GM19438 (cell line): ENCODE data around the gene VN1R5.
"Not testable (repeated sequence)": the region's sequence is repeated elsewhere in the genome, so short reads cannot be mapped to it uniquely, and the experiment has no call there.

Source experiments
- ATAC-seq: cut with Tn5 transposase; IDR thresholded peaks from one replicate; pipeline ENCODE4 v1.9.1; 2021; ENCODE audit warnings: low read depth; ENCODE audit not compliant: unreplicated experiment

Gene VN1R5

GRCh38 chr1:247270003-247270402 is 14.1 kb downstream of the VN1R5 start:
- ATAC-seq = no peak

- no peak for ATAC-seq
These were observed 17.1 kb downstream of the VN1R5 start for GRCh38 chr1:247273013-247273412.

- no peak for ATAC-seq
These were observed 18.9 kb downstream of the VN1R5 start for GRCh38 chr1:247274605-247275256.

GRCh38 chr1:247277191-247277590 is 21.3 kb downstream of the VN1R5 start:
- no peak for ATAC-seq

GRCh38 chr1:247281001-247281574 is 25.2 kb downstream of the VN1R5 start:
- no peak for ATAC-seq

GRCh38 chr1:247286134-247286670 is 30.3 kb downstream of the VN1R5 start:
- no peak for ATAC-seq

GRCh38 chr1:247287460-247287859 is 31.6 kb downstream of the VN1R5 start:
- ATAC-seq = no peak

GRCh38 chr1:247288341-247288740 is 32.5 kb downstream of the VN1R5 start:
- no peak for ATAC-seq

GRCh38 chr1:247289274-247289892 is 33.5 kb downstream of the VN1R5 start:
- ATAC-seq = not testable (repeated sequence)

GRCh38 chr1:247290576-247290975 is 34.7 kb downstream of the VN1R5 start:
- ATAC-seq = no peak

GRCh38 chr1:247291161-247291560 is 35.3 kb downstream of the VN1R5 start:
- no peak for ATAC-seq

GRCh38 chr1:247291833-247292561 is 36.1 kb downstream of the VN1R5 start:
- no peak for ATAC-seq

GRCh38 chr1:247293047-247293446 is 37.2 kb downstream of the VN1R5 start:
- no peak for ATAC-seq

- ATAC-seq = no peak
These were observed 38.4 kb downstream of the VN1R5 start for GRCh38 chr1:247294282-247294681.

GRCh38 chr1:247295274-247295684 is 39.4 kb downstream of the VN1R5 start:
- ATAC-seq = no peak

GRCh38 chr1:247295746-247296145 is 39.9 kb downstream of the VN1R5 start:
- ATAC-seq = no peak

- no peak for ATAC-seq
These were observed 40.8 kb downstream of the VN1R5 start for GRCh38 chr1:247296599-247297180.

- ATAC-seq = no peak
These were observed 41.6 kb downstream of the VN1R5 start for GRCh38 chr1:247297263-247298123.

GRCh38 chr1:247298124-247298481 is 42.2 kb downstream of the VN1R5 start:
- ATAC-seq = no peak

- ATAC-seq = no peak
These were observed 42.8 kb downstream of the VN1R5 start for GRCh38 chr1:247298701-247299100.
